Measurements from ENCODE around the gene ZPBP2. TPM values are rescaled to one million over a fixed set of nuclear protein-coding genes. Genes with fewer than 3 reads are reported as not detected.
"Not testable (repeated sequence)": the region's sequence is repeated elsewhere in the genome, so short reads cannot be mapped to it uniquely, and the experiment has no call there.

Gene ZPBP2
- total RNA-seq, 4 donors from 2014 or later, result not detected

GRCh38 chr17:39854909-39855308 is 13.1 kb upstream of the ZPBP2 start:
- no peak for TF ChIP-seq EP300 (IDR thresholded peaks at IDR 0.05)
- TF ChIP-seq CTCF (IDR thresholded peaks at IDR 0.05), result no peak
- no peak for TF ChIP-seq POLR2A (IDR thresholded peaks at IDR 0.05)
- TF ChIP-seq POLR2AphosphoS5 (IDR thresholded peaks at IDR 0.05), result no peak
- no peaks in the 10 kb centered on the region for H3K4me1 ChIP-seq
- 81% methylated on average over 2 of the region's 2 CpGs for whole genome bisulfite sequencing

GRCh38 chr17:39855911-39856649 is 11.9 kb upstream of the ZPBP2 start:
- H3K4me3 ChIP-seq; H3K9me3 ChIP-seq; DNase-seq (ENCODE audit: low spot score in 2 of 2); H3K4me1 ChIP-seq; H3K36me3 ChIP-seq; H3K27ac ChIP-seq: not testable (repeated sequence)
- peaks cover 33% of the 10 kb centered on the region for H3K27me3 ChIP-seq
- 78% methylated on average over 9 of the region's 9 CpGs for WGBS

More at GRCh38 chr17:39854909-39855308, 13.1 kb upstream of the ZPBP2 start:
- DNase-seq (ENCODE audit: low spot score in 2 of 2), result no peak
- Histone ChIP-seq H3K9me3 (no peaks in the 10 kb centered on the region), H3K36me3 (no peaks in the 10 kb centered on the region), H3K4me3 (no peak overlapping the region), H3K27me3 (peaks cover 23% of the 10 kb centered on the region), H3K27ac (no peak overlapping the region)

GRCh38 chr17:39861235-39861634 is 6.8 kb upstream of the ZPBP2 start:
- Histone ChIP-seq H3K36me3 (no peaks in the 10 kb centered on the region), H3K9me3 (no peaks in the 10 kb centered on the region), H3K4me3 (no peak overlapping the region), H3K27me3 (peaks cover 78% of the 10 kb centered on the region), H3K4me1 (peaks cover 10% of the 10 kb centered on the region), H3K27ac (no peak overlapping the region)
- WGBS, result 89% methylated on average over 5 of the region's 5 CpGs
- TF ChIP-seq POLR2AphosphoS5 (IDR thresholded peaks at IDR 0.05) (no peak), POLR2A (IDR thresholded peaks at IDR 0.05) (no peak)
- no peak for DNase-seq (ENCODE audit: low spot score in 2 of 2)

GRCh38 chr17:39863244-39863917 is 4.6 kb upstream of the ZPBP2 start:
- no peak overlapping the region for H3K27ac ChIP-seq
- TF ChIP-seq EP300 (IDR thresholded peaks at IDR 0.05) (no peak), POLR2AphosphoS5 (IDR thresholded peaks at IDR 0.05) (no peak), CTCF (IDR thresholded peaks at IDR 0.05) (no peak), POLR2A (IDR thresholded peaks at IDR 0.05) (no peak)
- H3K9me3 ChIP-seq, result no peaks in the 10 kb centered on the region
- peak overlapping the region; percentile 34 for H3K4me3 ChIP-seq
- H3K36me3 ChIP-seq, result no peaks in the 10 kb centered on the region
- peaks cover 14% of the 10 kb centered on the region for H3K4me1 ChIP-seq
- DNase-seq (ENCODE audit: low spot score in 2 of 2), result no peak
- H3K27me3 ChIP-seq, result peaks cover 93% of the 10 kb centered on the region
- WGBS, result 77% methylated on average over 7 of the region's 7 CpGs

GRCh38 chr17:39863918-39864746 is 3.9 kb upstream of the ZPBP2 start, which contains the start of gene IKZF3:
Gene IKZF3, minus strand, starts transcription at chr17:39864312. Its CDS starts 186 bp downstream, at chr17:39864126.
- WGBS, result 4% methylated on average over 48 of the region's 50 CpGs
- Histone ChIP-seq H3K4me3 (peak within 1 kb of the TSS; percentile 34), H3K27ac (no peak within 1 kb of the TSS), H3K4me1 (peaks cover 14% of the 10 kb centered on the region), H3K27me3 (peaks cover 94% of the 10 kb centered on the region), H3K36me3 (no peaks in the 10 kb centered on the region), H3K9me3 (no peaks in the 10 kb centered on the region)
- TF ChIP-seq CTCF (IDR thresholded peaks at IDR 0.05) (no peak), EP300 (IDR thresholded peaks at IDR 0.05) (no peak), POLR2AphosphoS5 (IDR thresholded peaks at IDR 0.05) (no peak), POLR2A (IDR thresholded peaks at IDR 0.05) (no peak)
- no peak for DNase-seq (ENCODE audit: low spot score in 2 of 2)

Data from suprapubic skin (tissue), 4 donors.